PFSK-1 (cell line): Measurements from ENCODE around the gene SPATA9.

Experiments
- POLR2AphosphoS5 ChIP-seq: IDR thresholded peaks from 2 replicates; pipeline ENCODE4 v1.6.1; 2012; ENCODE audit warnings: low read depth, mild to moderate bottlenecking, control low read depth, low read length, moderate library complexity
- SIN3A ChIP-seq: IDR thresholded peaks from 2 replicates; pipeline ENCODE4 v1.6.1; 2012; ENCODE audit warnings: mild to moderate bottlenecking, low read length, moderate library complexity, borderline replicate concordance; ENCODE audit not compliant: insufficient read depth
- TAF1 ChIP-seq: IDR thresholded peaks from 2 replicates; pipeline ENCODE4 v1.6.1; 2012; ENCODE audit warnings: low read length, control low read depth, borderline replicate concordance; ENCODE audit not compliant: insufficient read depth
- TF ChIP-seq, protein P1 (sequence below), 2 experiments: IDR thresholded peaks; 2 replicates each; pipeline versions ENCODE4 v1.6.1 to v1.8.0; 2011 to 2012; ENCODE audit warnings: low read depth in 2 of 2, low read length in 2 of 2, control low read depth in 1 of 2, inconsistent platforms in 1 of 2, mild to moderate bottlenecking in 1 of 2, moderate library complexity in 1 of 2; ENCODE audit not compliant: insufficient read depth in 1 of 2

DNA sequence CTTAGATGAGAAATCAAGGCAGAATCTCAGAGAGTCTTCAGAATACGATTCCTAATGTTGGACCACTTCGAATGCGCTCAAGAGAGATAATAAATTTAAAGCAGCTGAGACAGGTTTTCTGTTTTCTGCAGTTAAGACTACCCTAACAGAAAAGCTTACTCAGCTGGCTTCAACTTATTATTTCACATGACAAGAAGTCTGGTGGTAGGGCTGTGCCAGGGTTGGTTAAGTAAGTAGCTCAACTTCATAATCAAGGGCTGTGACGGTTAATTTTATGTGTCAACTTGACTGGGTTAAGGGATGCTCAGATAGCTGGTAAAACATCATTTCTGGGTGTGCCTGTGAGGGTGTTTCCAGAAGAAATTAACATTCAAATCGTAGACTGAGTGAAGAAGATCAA is 59.1 kb downstream of the SPATA9 start:
- no peak for TF ChIP-seq TAF1
- TF ChIP-seq POLR2AphosphoS5 = no peak
- no peak for TF ChIP-seq SIN3A
- TF ChIP-seq, protein P1, sequence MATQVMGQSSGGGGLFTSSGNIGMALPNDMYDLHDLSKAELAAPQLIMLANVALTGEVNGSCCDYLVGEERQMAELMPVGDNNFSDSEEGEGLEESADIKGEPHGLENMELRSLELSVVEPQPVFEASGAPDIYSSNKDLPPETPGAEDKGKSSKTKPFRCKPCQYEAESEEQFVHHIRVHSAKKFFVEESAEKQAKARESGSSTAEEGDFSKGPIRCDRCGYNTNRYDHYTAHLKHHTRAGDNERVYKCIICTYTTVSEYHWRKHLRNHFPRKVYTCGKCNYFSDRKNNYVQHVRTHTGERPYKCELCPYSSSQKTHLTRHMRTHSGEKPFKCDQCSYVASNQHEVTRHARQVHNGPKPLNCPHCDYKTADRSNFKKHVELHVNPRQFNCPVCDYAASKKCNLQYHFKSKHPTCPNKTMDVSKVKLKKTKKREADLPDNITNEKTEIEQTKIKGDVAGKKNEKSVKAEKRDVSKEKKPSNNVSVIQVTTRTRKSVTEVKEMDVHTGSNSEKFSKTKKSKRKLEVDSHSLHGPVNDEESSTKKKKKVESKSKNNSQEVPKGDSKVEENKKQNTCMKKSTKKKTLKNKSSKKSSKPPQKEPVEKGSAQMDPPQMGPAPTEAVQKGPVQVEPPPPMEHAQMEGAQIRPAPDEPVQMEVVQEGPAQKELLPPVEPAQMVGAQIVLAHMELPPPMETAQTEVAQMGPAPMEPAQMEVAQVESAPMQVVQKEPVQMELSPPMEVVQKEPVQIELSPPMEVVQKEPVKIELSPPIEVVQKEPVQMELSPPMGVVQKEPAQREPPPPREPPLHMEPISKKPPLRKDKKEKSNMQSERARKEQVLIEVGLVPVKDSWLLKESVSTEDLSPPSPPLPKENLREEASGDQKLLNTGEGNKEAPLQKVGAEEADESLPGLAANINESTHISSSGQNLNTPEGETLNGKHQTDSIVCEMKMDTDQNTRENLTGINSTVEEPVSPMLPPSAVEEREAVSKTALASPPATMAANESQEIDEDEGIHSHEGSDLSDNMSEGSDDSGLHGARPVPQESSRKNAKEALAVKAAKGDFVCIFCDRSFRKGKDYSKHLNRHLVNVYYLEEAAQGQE (IDR thresholded peaks at IDR 0.05; ENCODE audit: insufficient read depth in 1 of 2, low read depth in 2 of 2, low read length in 2 of 2) = no peak
